H9 (cell line): Measurements from ENCODE around the gene NUDT16L1. TPM values are rescaled to one million over a fixed set of nuclear protein-coding genes. Genes with fewer than 3 reads are reported as not detected.

ENCODE experiments used
- DNase-seq: peaks from one replicate; pipeline ENCODE4 v3.0.0-alpha.2; 2017
- H2AFZ ChIP-seq: one replicate; pipeline ENCODE4 v1.6.1; 2013; ENCODE audit warnings: mild to moderate bottlenecking, low read length, control low read depth, moderate library complexity
- H2AK5ac ChIP-seq: 2 replicates; pipeline ENCODE4 v1.6.1; 2013; ENCODE audit warnings: low read length, control low read depth, mixed read lengths; ENCODE audit not compliant: insufficient read length
- H2BK120ac ChIP-seq: one replicate; pipeline ENCODE4 v1.6.1; 2013; ENCODE audit warnings: low read depth, mild to moderate bottlenecking, low read length, control low read depth, inconsistent platforms; ENCODE audit not compliant: poor library complexity, severe bottlenecking
- H2BK12ac ChIP-seq: 2 replicates; pipeline ENCODE4 v1.6.1; 2013; ENCODE audit warnings: low read length, control low read depth, mixed read lengths, low read depth; ENCODE audit not compliant: insufficient read length
- H2BK15ac ChIP-seq: 2 replicates; pipeline ENCODE4 v1.6.1; 2013; ENCODE audit warnings: low read depth, low read length, control low read depth
- H2BK20ac ChIP-seq: one replicate; pipeline ENCODE4 v1.6.1; 2013; ENCODE audit warnings: low read depth, mild to moderate bottlenecking, low read length, control low read depth, inconsistent platforms; ENCODE audit not compliant: poor library complexity, severe bottlenecking
- H2BK5ac ChIP-seq: 2 replicates; pipeline ENCODE4 v1.6.1; 2013; ENCODE audit warnings: low read length, control low read depth, mixed read lengths; ENCODE audit not compliant: insufficient read length
- H3K14ac ChIP-seq: 2 replicates; pipeline ENCODE4 v1.6.1; 2013; ENCODE audit warnings: low read length, control low read depth; ENCODE audit not compliant: insufficient read depth
- H3K18ac ChIP-seq: 2 replicates; pipeline ENCODE4 v1.6.1; 2013; ENCODE audit warnings: low read depth, mild to moderate bottlenecking, mixed read lengths, low read length, control low read depth; ENCODE audit not compliant: insufficient read length
- H3K23ac ChIP-seq: 2 replicates; pipeline ENCODE4 v1.6.1; 2013; ENCODE audit warnings: low read length, control low read depth, mixed read lengths, low read depth; ENCODE audit not compliant: insufficient read length
- H3K23me2 ChIP-seq: 2 replicates; pipeline ENCODE4 v1.6.1; 2013; ENCODE audit warnings: low read depth, mild to moderate bottlenecking, mixed read lengths, low read length, control low read depth; ENCODE audit not compliant: insufficient read length, poor library complexity, severe bottlenecking
- H3K27ac ChIP-seq: 2 replicates; pipeline ENCODE4 v1.5.1; 2013; ENCODE audit warnings: low read length, control low read depth, mixed read lengths, low read depth; ENCODE audit not compliant: insufficient read length
- H3K27me3 ChIP-seq: 2 replicates; pipeline ENCODE4 v1.6.1; 2013; ENCODE audit warnings: low read length, control low read depth, inconsistent platforms; ENCODE audit not compliant: insufficient read depth
- H3K4ac ChIP-seq: 2 replicates; pipeline ENCODE4 v1.6.1; 2013; ENCODE audit warnings: low read depth, mild to moderate bottlenecking, control low read depth, inconsistent platforms, low read length, moderate library complexity
- H3K4me1 ChIP-seq: 2 replicates; pipeline ENCODE4 v1.6.1; 2013; ENCODE audit warnings: low read length, control low read depth, inconsistent platforms; ENCODE audit not compliant: insufficient read depth
- H3K4me2 ChIP-seq: 2 replicates; pipeline ENCODE4 v1.6.1; 2013; ENCODE audit warnings: low read length, control low read depth, mixed read lengths; ENCODE audit not compliant: insufficient read length, insufficient read depth
- H3K56ac ChIP-seq: 2 replicates; pipeline ENCODE4 v1.6.1; 2013; ENCODE audit warnings: low read depth, mild to moderate bottlenecking, mixed read lengths, low read length, control low read depth; ENCODE audit not compliant: insufficient read length
- H3K79me1 ChIP-seq: 2 replicates; pipeline ENCODE4 v1.6.1; 2013; ENCODE audit warnings: low read depth, mild to moderate bottlenecking, moderate library complexity, low read length, control low read depth, inconsistent platforms; ENCODE audit not compliant: insufficient read depth, poor library complexity, severe bottlenecking
- H3K79me2 ChIP-seq: 2 replicates; pipeline ENCODE4 v1.6.1; 2013; ENCODE audit warnings: low read length, control low read depth, inconsistent platforms; ENCODE audit not compliant: insufficient read depth
- H3K9ac ChIP-seq: 2 replicates; pipeline ENCODE4 v1.6.1; 2013; ENCODE audit warnings: low read length, control low read depth, mixed read lengths; ENCODE audit not compliant: insufficient read length; ENCODE audit errors: extremely low read depth
- H3K9me3 ChIP-seq: one replicate; pipeline ENCODE4 v1.6.1; 2013; ENCODE audit warnings: low read depth, low read length, inconsistent platforms; ENCODE audit not compliant: control insufficient read depth
- H3T11ph ChIP-seq: one replicate; pipeline ENCODE4 v1.6.1; 2013; ENCODE audit warnings: mild to moderate bottlenecking, low read length, control low read depth, inconsistent platforms
- H4K20me1 ChIP-seq: one replicate; pipeline ENCODE4 v1.6.1; 2013; ENCODE audit not compliant: control insufficient read depth, insufficient read length, insufficient read depth
- H4K5ac ChIP-seq: 2 replicates; pipeline ENCODE4 v1.6.1; 2013; ENCODE audit warnings: low read depth, mild to moderate bottlenecking, mixed read lengths, low read length, control low read depth; ENCODE audit not compliant: insufficient read length
- H4K8ac ChIP-seq: replicated peaks from 2 replicates; pipeline ENCODE4 v1.6.1; 2013; ENCODE audit warnings: low read length, control low read depth, mixed read lengths, low read depth; ENCODE audit not compliant: insufficient read length
- H4K91ac ChIP-seq: 2 replicates; pipeline ENCODE4 v1.6.1; 2013; ENCODE audit warnings: low read depth, mild to moderate bottlenecking, moderate library complexity, mixed read lengths, low read length, control low read depth; ENCODE audit not compliant: insufficient read length
- H3K27ac Mint-ChIP-seq, 3 experiments: 2 replicates in 2 of 3; 3 replicates in 1 of 3; pipeline ENCODE4 v1.8.0; 2020 to 2021; ENCODE audit warnings: mixed read lengths in 3 of 3, mild to moderate bottlenecking in 1 of 3, moderate library complexity in 1 of 3
- H3K27me3 Mint-ChIP-seq: 2 replicates; pipeline ENCODE4 v1.8.0; 2021; ENCODE audit warnings: low read depth, mild to moderate bottlenecking, moderate library complexity, mixed read lengths
- H3K36me3 Mint-ChIP-seq, 3 experiments: 2 replicates in 2 of 3; 3 replicates in 1 of 3; pipeline ENCODE4 v1.8.0; 2020 to 2021; ENCODE audit warnings: low read depth in 3 of 3, mixed read lengths in 3 of 3; ENCODE audit not compliant: insufficient read depth in 1 of 3
- H3K4me1 Mint-ChIP-seq, 2 experiments: 2 replicates each; pipeline ENCODE4 v1.8.0; 2020; ENCODE audit warnings: mixed read lengths in 2 of 2
- H3K4me3 Mint-ChIP-seq, 2 experiments: 2 replicates in 1 of 2; 3 replicates in 1 of 2; pipeline ENCODE4 v1.8.0; 2020 to 2021; ENCODE audit warnings: mild to moderate bottlenecking in 2 of 2, mixed read lengths in 2 of 2, moderate library complexity in 1 of 2
- H3K9me3 Mint-ChIP-seq, 2 experiments: 2 replicates in 1 of 2; 3 replicates in 1 of 2; pipeline ENCODE4 v1.8.0; 2020; ENCODE audit warnings: mild to moderate bottlenecking in 2 of 2, mixed read lengths in 2 of 2, moderate library complexity in 1 of 2
- CTCF ChIP-seq: fragments of 200-600 bp; sonication (generic); conservative IDR thresholded peaks from 3 replicates; pipeline ENCODE4 v1.8.0; 2021; ENCODE audit warnings: antibody characterized with exemption, mild to moderate bottlenecking
- WGBS: extraction: QIAGEN DNeasy Blood & Tissue Kit; methylation state at CpG from one replicate; pipeline ENCODE4 v1.1.7; 2013; ENCODE audit warnings: missing lambda C conversion rate, low lambda C conversion rate, mixed read lengths; ENCODE audit not compliant: insufficient read length; ENCODE audit errors: extremely low coverage; 5-methylcytosine and 5-hydroxymethylcytosine counted together
- total RNA-seq: library from RNA; stranded (reverse); gene quantifications from 2 replicates; pipeline ENCODE4 v1.2.1, GENCODE V29; 2021

NUDT16L1 gene
- total RNA-seq, 1 experiment from 2014 or later: 49.4 TPM

DNA sequence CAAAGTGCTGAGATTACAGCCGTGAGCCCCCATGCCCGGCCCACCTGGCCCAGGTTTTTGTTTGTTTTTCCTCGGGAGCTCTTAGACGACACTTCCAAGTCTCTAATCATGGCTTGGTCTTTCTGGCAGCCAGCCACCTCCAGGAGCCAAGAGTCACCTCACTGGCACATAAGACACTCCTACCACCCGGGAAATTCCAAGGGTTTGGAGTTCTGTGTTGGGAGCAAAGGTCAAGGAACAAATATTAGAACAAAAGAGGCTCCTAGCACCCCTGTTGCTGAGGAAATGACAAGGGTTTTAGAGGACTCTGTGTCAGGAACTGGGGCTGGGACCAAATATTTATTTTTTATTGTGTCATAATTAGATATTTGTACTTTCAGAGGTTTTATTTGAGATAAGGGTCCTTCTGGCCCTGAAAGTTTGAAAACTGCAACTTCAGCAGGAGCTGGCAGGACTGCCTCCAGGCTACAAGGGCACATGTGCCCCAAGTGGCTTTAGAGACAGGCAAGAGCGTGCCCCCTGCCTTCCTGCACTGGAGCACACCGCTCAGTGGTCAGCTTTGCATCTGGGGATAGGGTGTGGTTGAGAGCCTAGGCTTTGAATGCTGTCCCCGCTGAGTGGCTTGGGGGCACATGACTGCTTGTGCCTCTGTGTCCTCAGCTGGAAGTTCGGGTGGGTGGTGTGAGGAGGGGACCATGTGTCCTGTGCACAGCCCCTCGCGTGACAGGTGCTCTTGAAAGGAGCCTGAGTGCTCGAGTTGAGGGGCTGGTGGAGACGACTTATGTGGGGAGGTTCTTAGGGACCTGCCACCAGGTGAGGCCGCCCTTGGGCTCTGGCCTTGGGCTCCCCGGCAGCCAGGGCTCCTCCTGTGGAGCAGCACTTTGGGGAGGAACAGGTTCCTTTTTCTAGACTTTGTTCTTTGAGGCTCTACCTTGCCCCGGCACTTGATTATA is 39.1 kb upstream of the NUDT16L1 start:
- Histone ChIP-seq H3K9ac (no peak overlapping the region), H4K8ac (no peak overlapping the region), H3K18ac (no peak overlapping the region), H3K27me3 (no peaks in the 10 kb centered on the region), H3K23me2 (no peaks in the 10 kb centered on the region), H3K9me3 (no peaks in the 10 kb centered on the region), H4K20me1 (no peaks in the 10 kb centered on the region), H4K5ac (no peak overlapping the region), H3K79me2 (no peaks in the 10 kb centered on the region), H3K4ac (no peak overlapping the region), H2AK5ac (no peak overlapping the region), H2BK20ac (no peak overlapping the region), H2BK12ac (no peak overlapping the region), H3K4me2 (no peak overlapping the region), H3K79me1 (no peaks in the 10 kb centered on the region), H2AFZ (no peak overlapping the region), H3K14ac (no peak overlapping the region), H2BK120ac (no peak overlapping the region), H3K23ac (no peak overlapping the region), H4K91ac (no peak overlapping the region), H3K56ac (no peak overlapping the region), H3T11ph (no peak overlapping the region), H3K27ac (no peak overlapping the region), H2BK15ac (no peak overlapping the region), H3K4me1 (no peaks in the 10 kb centered on the region), H2BK5ac (no peak overlapping the region)
- no peak overlapping the region for H3K4me3 Mint-ChIP-seq
- no peak overlapping the region; a peak in 1 of 7 replicates for H3K27ac Mint-ChIP-seq
- peaks cover 16 to 65% (median 45%) of the 10 kb centered on the region in 3 experiments; a peak in 6 of 7 replicates for H3K36me3 Mint-ChIP-seq
- H3K27me3 Mint-ChIP-seq: no peaks in the 10 kb centered on the region
- H3K4me1 Mint-ChIP-seq: no peaks in the 10 kb centered on the region
- no CpG with 5 or more reads among the region's 16 CpGs for WGBS
- TF ChIP-seq CTCF: no peak
- H3K9me3 Mint-ChIP-seq: no peaks in the 10 kb centered on the region; a peak in 1 of 5 replicates
- DNase-seq: no peak
